B cell (primary cell): ENCODE data around the gene SEMA6A. TPM values are rescaled to one million over a fixed set of nuclear protein-coding genes. Genes with fewer than 3 reads are reported as not detected.

Experiments
- ATAC-seq: fragments of 200-7000 bp; cut with Tn5 transposase; one replicate; pipeline ENCODE4 v1.10.0; 2021; ENCODE audit warnings: low read depth, mild to moderate bottlenecking, moderate number of reproducible peaks, moderate library complexity
- CTCF ChIA-PET: fragments of 350-600 bp; sonication (Branson Sonifier 250); formaldehyde crosslinking; loops from one replicate; lab custom pipeline; 2021; ENCODE audit warnings: antibody characterized with exemption, inconsistent platforms; lab: Charles Lee
- POLR2A ChIA-PET: fragments of 350-600 bp; sonication (Branson Sonifier 250); formaldehyde crosslinking; loops from one replicate; lab custom pipeline; 2021; ENCODE audit warnings: antibody characterized with exemption; lab: Charles Lee
- DNase-seq: peaks from one replicate; pipeline ENCODE4 v3.0.0; 2013
- H2AFZ ChIP-seq: 2 replicates; pipeline ENCODE4 v1.6.1; 2012; ENCODE audit warnings: mild to moderate bottlenecking, low read depth, low read length; ENCODE audit not compliant: insufficient read depth, poor library complexity, severe bottlenecking
- H3K27ac ChIP-seq, 2 donors: 1 replicate in 1 of 2; 2 replicates in 1 of 2; pipeline ENCODE4 v1.5.1; 2012 to 2013; ENCODE audit warnings: low read length in 2 of 2, mild to moderate bottlenecking in 2 of 2, moderate library complexity in 1 of 2
- H3K27me3 ChIP-seq, 4 experiments: fragments of 200-600 bp in 1 of 4; sonication (generic) in 1 of 4; replicated peaks in 1 of 4; 1 replicate in 2 of 4; 2 replicates in 2 of 4; pipeline versions ENCODE4 v1.6.1 to v1.7.0; 2013 to 2016; ENCODE audit warnings: low read length in 3 of 4, mild to moderate bottlenecking in 2 of 4, mixed read lengths in 1 of 4, moderate library complexity in 1 of 4; ENCODE audit not compliant: insufficient read depth in 4 of 4, control insufficient read depth in 3 of 4; ENCODE audit errors: control extremely low read depth in 1 of 4
- H3K36me3 ChIP-seq, 2 experiments: replicated peaks in 1 of 2; 1 replicate in 1 of 2; 2 replicates in 1 of 2; pipeline versions ENCODE4 v1.6.1 to v1.7.1; 2013; ENCODE audit warnings: low read length in 1 of 2; ENCODE audit not compliant: insufficient read depth in 2 of 2, control insufficient read depth in 1 of 2; ENCODE audit errors: control extremely low read depth in 1 of 2, extremely low read depth in 1 of 2
- H3K4me1 ChIP-seq, 2 donors: fragments of 200-600 bp in 1 of 2; sonication (generic) in 1 of 2; 1 replicate in 1 of 2; 2 replicates in 1 of 2; pipeline versions ENCODE4 v1.5.1 to v1.6.1; 2013 to 2017; ENCODE audit warnings: low read length in 2 of 2; ENCODE audit not compliant: control insufficient read depth in 2 of 2, insufficient read depth in 2 of 2
- H3K4me2 ChIP-seq: replicated peaks from 2 replicates; pipeline ENCODE3; 2012; ENCODE audit warnings: mild to moderate bottlenecking, low read depth, low read length; ENCODE audit not compliant: poor library complexity, severe bottlenecking
- H3K4me3 ChIP-seq, 5 experiments: fragments of 200-600 bp in 1 of 5; sonication (generic) in 1 of 5; 1 replicate in 3 of 5; 2 replicates in 2 of 5; pipeline versions ENCODE4 v1.5.1 to v1.7.0; 2011 to 2016; ENCODE audit warnings: low read length in 4 of 5, mild to moderate bottlenecking in 4 of 5, low read depth in 2 of 5, control low read depth in 1 of 5, moderate library complexity in 1 of 5; ENCODE audit not compliant: insufficient read depth in 1 of 5; ENCODE audit errors: control extremely low read depth in 1 of 5, extremely low read depth in 1 of 5
- H3K79me2 ChIP-seq: fragments of 200-600 bp; sonication (generic); one replicate; pipeline ENCODE4 v1.6.0; 2016; ENCODE audit warnings: low read length; ENCODE audit not compliant: control insufficient read depth, insufficient read depth
- H3K9ac ChIP-seq: fragments of 200-600 bp; sonication (generic); 2 replicates; pipeline ENCODE4 v1.6.1; 2017; ENCODE audit warnings: mild to moderate bottlenecking, low read length, moderate library complexity
- H3K9me3 ChIP-seq, 3 donors: one replicate each; pipeline versions ENCODE4 v1.6.1 to v1.7.1; 2013; ENCODE audit warnings: low read length in 2 of 3; ENCODE audit not compliant: control insufficient read depth in 2 of 3, insufficient read depth in 1 of 3; ENCODE audit errors: control extremely low read depth in 1 of 3
- H4K20me1 ChIP-seq: 2 replicates; pipeline ENCODE4 v1.6.0; 2012; ENCODE audit warnings: mild to moderate bottlenecking, low read length; ENCODE audit not compliant: insufficient read depth, control insufficient read depth, poor library complexity, severe bottlenecking
- H3K27ac Mint-ChIP-seq: one replicate; pipeline ENCODE4 v1.8.0; 2021; ENCODE audit warnings: mixed read lengths
- H3K27me3 Mint-ChIP-seq: one replicate; pipeline ENCODE4 v1.8.0; 2021; ENCODE audit warnings: mixed read lengths
- H3K4me1 Mint-ChIP-seq: one replicate; pipeline ENCODE4 v1.8.0; 2021; ENCODE audit warnings: mixed read lengths
- H3K4me3 Mint-ChIP-seq: one replicate; pipeline ENCODE4 v1.8.0; 2021; ENCODE audit warnings: mixed read lengths
- H3K9me3 Mint-ChIP-seq: one replicate; pipeline ENCODE4 v1.8.0; 2022; ENCODE audit warnings: mixed read lengths; ENCODE audit not compliant: insufficient read depth
- EZH2 ChIP-seq: IDR thresholded peaks from 2 replicates; pipeline ENCODE4 v1.6.1; 2012; ENCODE audit warnings: borderline replicate concordance, low read depth, mild to moderate bottlenecking, moderate library complexity, low read length; ENCODE audit not compliant: insufficient read depth, poor library complexity, severe bottlenecking
- WGBS: methylation state at CpG from one replicate; pipeline ENCODE4 v1.1.5; 2013; ENCODE audit warnings: missing lambda C conversion rate; ENCODE audit not compliant: insufficient coverage; 5-methylcytosine and 5-hydroxymethylcytosine counted together
- intact Hi-C: fragments of 100-400 bp; cut with micrococcal nuclease; formaldehyde crosslinking; loops from one replicate; pipeline ENCODE4 v1.10.0; 2022
- polyA plus RNA-seq: library from polyadenylated mRNA; depleted of rRNA; stranded (reverse); fragments of >200 nt; gene quantifications from 2 replicates; pipeline ENCODE4 v1.2.3, GENCODE V29; 2012
- total RNA-seq, 2 donors: library from RNA; stranded (reverse); fragments of 120-200 nt in 1 of 2; gene quantifications; 1 replicate in 1 of 2; 2 replicates in 1 of 2; pipeline versions ENCODE4 v1.2.3 to v1.2.4, GENCODE V29; 2013 to 2022
- TF ChIP-seq, protein P1 (sequence below): fragments of 200-600 bp; IDR thresholded peaks from one replicate; pipeline ENCODE4 v1.8.0; 2022; ENCODE audit warnings: antibody characterized with exemption, mild to moderate bottlenecking

SEMA6A gene
- total and polyA plus RNA-seq, 2 donors (not counting 1 experiment from before 2014, with no cell fraction given) = 0.44 TPM; not detected in 1

DNA sequence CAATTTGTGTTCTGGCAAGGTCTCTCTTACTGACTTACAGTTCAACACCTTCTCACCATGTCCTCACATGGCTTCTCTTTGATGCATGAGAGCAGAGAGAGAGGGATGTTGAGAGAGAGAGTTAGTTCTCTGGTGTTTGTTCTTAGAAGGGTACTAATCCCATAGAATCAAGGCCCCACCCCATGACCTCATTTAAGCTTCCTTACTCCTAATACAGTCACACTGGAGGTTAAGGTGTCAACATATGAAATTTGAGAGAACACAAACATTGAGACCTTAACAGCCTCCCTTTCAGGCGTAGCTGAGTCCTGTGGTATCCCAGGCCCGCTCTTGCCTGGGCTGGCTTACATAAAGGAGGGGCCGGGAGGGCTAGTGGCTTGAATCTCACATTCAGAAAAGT, 10.6 kb upstream of the SEMA6A start:
- Mint-ChIP-seq H3K9me3 (no peaks in the 10 kb centered on the region), H3K4me1 (no peaks in the 10 kb centered on the region), H3K27me3 (peaks cover 38% of the 10 kb centered on the region), H3K4me3 (no peak overlapping the region), H3K27ac (no peak overlapping the region)
- Histone ChIP-seq H3K4me3 (no peak overlapping the region), H3K4me1 (no peaks in the 10 kb centered on the region), H2AFZ (no peak overlapping the region), H3K36me3 (no peaks in the 10 kb centered on the region), H4K20me1 (no peaks in the 10 kb centered on the region), H3K4me2 (no peak overlapping the region), H3K27ac (no peak overlapping the region), H3K79me2 (no peaks in the 10 kb centered on the region), H3K27me3 (peaks cover 0 to 11% (median 0%) of the 10 kb centered on the region in 4 experiments), H3K9me3 (peaks cover 0 to 2% (median 0%) of the 10 kb centered on the region in 3 donors), H3K9ac (no peak overlapping the region)
- ChIA-PET CTCF (interaction anchor here (1.1 to 2.0 kb wide), 2 partner anchors 9 to 10 kb away, joined by 4 to 6 read pairs; no protein-coding TSS in a partner anchor), POLR2A (no interaction called here)
- ATAC-seq = no peak
- no peak for DNase-seq
- 90% methylated on average over 2 of the region's 3 CpGs for WGBS
- intact Hi-C loops = no loop called here
- TF ChIP-seq, protein P1, sequence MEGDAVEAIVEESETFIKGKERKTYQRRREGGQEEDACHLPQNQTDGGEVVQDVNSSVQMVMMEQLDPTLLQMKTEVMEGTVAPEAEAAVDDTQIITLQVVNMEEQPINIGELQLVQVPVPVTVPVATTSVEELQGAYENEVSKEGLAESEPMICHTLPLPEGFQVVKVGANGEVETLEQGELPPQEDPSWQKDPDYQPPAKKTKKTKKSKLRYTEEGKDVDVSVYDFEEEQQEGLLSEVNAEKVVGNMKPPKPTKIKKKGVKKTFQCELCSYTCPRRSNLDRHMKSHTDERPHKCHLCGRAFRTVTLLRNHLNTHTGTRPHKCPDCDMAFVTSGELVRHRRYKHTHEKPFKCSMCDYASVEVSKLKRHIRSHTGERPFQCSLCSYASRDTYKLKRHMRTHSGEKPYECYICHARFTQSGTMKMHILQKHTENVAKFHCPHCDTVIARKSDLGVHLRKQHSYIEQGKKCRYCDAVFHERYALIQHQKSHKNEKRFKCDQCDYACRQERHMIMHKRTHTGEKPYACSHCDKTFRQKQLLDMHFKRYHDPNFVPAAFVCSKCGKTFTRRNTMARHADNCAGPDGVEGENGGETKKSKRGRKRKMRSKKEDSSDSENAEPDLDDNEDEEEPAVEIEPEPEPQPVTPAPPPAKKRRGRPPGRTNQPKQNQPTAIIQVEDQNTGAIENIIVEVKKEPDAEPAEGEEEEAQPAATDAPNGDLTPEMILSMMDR = no peak
- no peak for TF ChIP-seq EZH2

DNA sequence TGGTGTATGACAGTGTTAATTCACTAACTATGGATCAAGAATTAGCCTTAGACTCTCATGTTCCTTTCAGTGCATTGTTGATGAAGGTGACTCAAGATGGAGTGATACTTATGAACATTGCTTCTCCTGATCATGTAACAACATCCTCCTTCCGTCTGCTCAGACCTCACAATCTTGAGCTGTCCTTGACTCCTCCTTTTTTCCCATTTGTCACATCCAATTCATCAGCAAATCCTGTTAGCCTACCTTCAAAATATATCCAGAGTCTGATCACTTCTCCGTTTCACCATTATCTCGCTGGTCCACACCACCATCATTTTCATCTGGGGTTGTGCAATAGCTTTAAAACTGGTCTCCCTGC, 9.2 kb upstream of the SEMA6A start:
- no peak overlapping the region for H2AFZ ChIP-seq
- H3K79me2 ChIP-seq = no peaks in the 10 kb centered on the region
- peaks cover 45% of the 10 kb centered on the region for H3K27me3 Mint-ChIP-seq
- ChIA-PET POLR2A (no interaction called here), CTCF (interaction anchor here (1.1 kb wide), 1 partner anchor 7 kb away, joined by 4 read pairs; no protein-coding TSS in a partner anchor)
- no peaks in the 10 kb centered on the region for H3K4me1 ChIP-seq
- WGBS = 97% methylated on average over 2 of the region's 3 CpGs
- H3K9me3 Mint-ChIP-seq = no peaks in the 10 kb centered on the region
- no peaks in the 10 kb centered on the region for H3K4me1 Mint-ChIP-seq
- H3K4me2 ChIP-seq = no peak overlapping the region
- ATAC-seq = no peak
- H3K9ac ChIP-seq = no peak overlapping the region
- H3K27ac ChIP-seq = no peak overlapping the region
- no peak overlapping the region for H3K4me3 ChIP-seq
- H3K36me3 ChIP-seq = no peaks in the 10 kb centered on the region
- peaks cover 0 to 2% (median 0%) of the 10 kb centered on the region in 3 donors for H3K9me3 ChIP-seq
- intact Hi-C loops = no loop called here
- H3K4me3 Mint-ChIP-seq = no peak overlapping the region
- H4K20me1 ChIP-seq = no peaks in the 10 kb centered on the region
- no peak overlapping the region for H3K27ac Mint-ChIP-seq
- H3K27me3 ChIP-seq = peaks cover 0 to 12% (median under 1%) of the 10 kb centered on the region in 4 experiments
- TF ChIP-seq, protein P1 = no peak
- TF ChIP-seq EZH2 = no peak
- no peak for DNase-seq
